Activated naive CD8-positive, alpha-beta T cell treated with anti-CD3 and anti-CD28 coated beads, Interleukin-2, amount 10 ng/mL, durations not matched to agents 7 days and 5 days (primary cell): ENCODE measurements around the gene ARHGAP1. TPM values are rescaled to one million over a fixed set of nuclear protein-coding genes. Genes with fewer than 3 reads are reported as not detected.
A peak's percentile ranks its signal among the peaks of the same experiment; 100 is the strongest.

Experiments used
- ATAC-seq: fragments of 150-1000 bp; cut with Tn5 transposase; one replicate; pipeline ENCODE4 v1.10.0; 2021; ENCODE audit warnings: low read depth, moderate library complexity
- POLR2A ChIA-PET: fragments of 350-600 bp; sonication (Branson Sonifier 250); formaldehyde crosslinking; loops from one replicate; lab custom pipeline; 2021; ENCODE audit warnings: antibody characterized with exemption; lab: Charles Lee
- DNase-seq: peaks from one replicate; pipeline ENCODE4 v3.0.0; 2021
- H3K27ac Mint-ChIP-seq: one replicate; pipeline ENCODE4 v1.8.0; 2022; ENCODE audit warnings: mild to moderate bottlenecking, mixed read lengths
- H3K27me3 Mint-ChIP-seq: one replicate; pipeline ENCODE4 v1.8.0; 2022; ENCODE audit warnings: mild to moderate bottlenecking, moderate library complexity, mixed read lengths
- H3K36me3 Mint-ChIP-seq: one replicate; pipeline ENCODE4 v1.8.0; 2021; ENCODE audit warnings: mild to moderate bottlenecking, mixed read lengths
- H3K4me1 Mint-ChIP-seq: one replicate; pipeline ENCODE4 v1.8.0; 2021; ENCODE audit warnings: mixed read lengths
- H3K4me3 Mint-ChIP-seq: one replicate; pipeline ENCODE4 v1.8.0; 2022; ENCODE audit warnings: mild to moderate bottlenecking, moderate library complexity, mixed read lengths
- H3K9me3 Mint-ChIP-seq: one replicate; pipeline ENCODE4 v1.8.0; 2021; ENCODE audit warnings: mixed read lengths
- total RNA-seq, 2 experiments: library from RNA; stranded (reverse); gene quantifications; one replicate each; pipeline ENCODE4 v1.2.3, GENCODE V29; 2021

The ARHGAP1 gene
- total RNA-seq, 2 experiments from 2014 or later = 62.5 to 68.0 TPM

GRCh38 chr11:46729110-46730027 lies 28.9 kb upstream of the ARHGAP1 start:
- Mint-ChIP-seq H3K4me1 (no peaks in the 10 kb centered on the region), H3K4me3 (no peak overlapping the region), H3K27me3 (no peaks in the 10 kb centered on the region), H3K9me3 (no peaks in the 10 kb centered on the region), H3K36me3 (no peaks in the 10 kb centered on the region), H3K27ac (no peak overlapping the region)
- DNase-seq (no peak), ATAC-seq (no peak)
- POLR2A ChIA-PET = no interaction called here

GRCh38 chr11:46728659-46729040 lies 28.2 kb upstream of the ARHGAP1 start:
- Mint-ChIP-seq H3K9me3 (no peaks in the 10 kb centered on the region), H3K4me1 (no peaks in the 10 kb centered on the region), H3K4me3 (no peak overlapping the region), H3K36me3 (no peaks in the 10 kb centered on the region), H3K27ac (no peak overlapping the region), H3K27me3 (no peaks in the 10 kb centered on the region)
- POLR2A ChIA-PET = no interaction called here
- no peak for DNase-seq
- ATAC-seq = no peak

GRCh38 chr11:46727952-46728658 lies 27.7 kb upstream of the ARHGAP1 start:
- Mint-ChIP-seq H3K4me1 (no peaks in the 10 kb centered on the region), H3K36me3 (no peaks in the 10 kb centered on the region), H3K27ac (no peak overlapping the region), H3K27me3 (no peaks in the 10 kb centered on the region), H3K9me3 (no peaks in the 10 kb centered on the region), H3K4me3 (no peak overlapping the region)
- POLR2A ChIA-PET = no interaction called here
- ATAC-seq (no peak), DNase-seq (no peak)

- H3K36me3 Mint-ChIP-seq = no peaks in the 10 kb centered on the region
- no peak overlapping the region for H3K4me3 Mint-ChIP-seq
- H3K9me3 Mint-ChIP-seq = peaks cover 1% of the 10 kb centered on the region
- no peaks in the 10 kb centered on the region for H3K27me3 Mint-ChIP-seq
- no peak overlapping the region for H3K27ac Mint-ChIP-seq
- no peaks in the 10 kb centered on the region for H3K4me1 Mint-ChIP-seq
- no peak for ATAC-seq
- POLR2A ChIA-PET = no interaction called here
- DNase-seq = no peak
Observed at GRCh38 chr11:46726206-46726862, 25.9 kb upstream of the ARHGAP1 start.

- H3K9me3 Mint-ChIP-seq = peaks cover 1% of the 10 kb centered on the region
- POLR2A ChIA-PET = no interaction called here
- ATAC-seq = no peak
Observed at GRCh38 chr11:46725338-46726205, 25.2 kb upstream of the ARHGAP1 start.

GRCh38 chr11:46724088-46724487 lies 23.7 kb upstream of the ARHGAP1 start:
- POLR2A ChIA-PET = no interaction called here
- no peaks in the 10 kb centered on the region for H3K36me3 Mint-ChIP-seq

More at GRCh38 chr11:46725338-46726205, 25.2 kb upstream of the ARHGAP1 start:
- Mint-ChIP-seq H3K27ac (no peak overlapping the region), H3K4me3 (no peak overlapping the region), H3K4me1 (no peaks in the 10 kb centered on the region), H3K27me3 (no peaks in the 10 kb centered on the region), H3K36me3 (no peaks in the 10 kb centered on the region)
- no peak for DNase-seq

GRCh38 chr11:46723359-46723680 lies 22.9 kb upstream of the ARHGAP1 start:
- H3K9me3 Mint-ChIP-seq = peaks cover 1% of the 10 kb centered on the region
- DNase-seq = no peak
- H3K36me3 Mint-ChIP-seq = no peaks in the 10 kb centered on the region
- no peak for ATAC-seq
- peaks cover 4% of the 10 kb centered on the region for H3K4me1 Mint-ChIP-seq
- no peaks in the 10 kb centered on the region for H3K27me3 Mint-ChIP-seq
- H3K27ac Mint-ChIP-seq = no peak overlapping the region
- POLR2A ChIA-PET = no interaction called here
- H3K4me3 Mint-ChIP-seq = no peak overlapping the region

More at GRCh38 chr11:46724088-46724487, 23.7 kb upstream of the ARHGAP1 start:
- no peak overlapping the region for H3K4me3 Mint-ChIP-seq
- no peaks in the 10 kb centered on the region for H3K27me3 Mint-ChIP-seq
- ATAC-seq (no peak), DNase-seq (no peak)
- H3K27ac Mint-ChIP-seq = no peak overlapping the region
- H3K4me1 Mint-ChIP-seq = no peaks in the 10 kb centered on the region
- H3K9me3 Mint-ChIP-seq = peaks cover 1% of the 10 kb centered on the region

- H3K4me3 Mint-ChIP-seq = no peak overlapping the region
- DNase-seq (no peak), ATAC-seq (no peak)
- H3K27me3 Mint-ChIP-seq = no peaks in the 10 kb centered on the region
- POLR2A ChIA-PET = no interaction called here
- H3K36me3 Mint-ChIP-seq = no peaks in the 10 kb centered on the region
- H3K4me1 Mint-ChIP-seq = peaks cover 7% of the 10 kb centered on the region
- H3K27ac Mint-ChIP-seq = no peak overlapping the region
- H3K9me3 Mint-ChIP-seq = peaks cover 1% of the 10 kb centered on the region
Observed at GRCh38 chr11:46722566-46723358, 22.3 kb upstream of the ARHGAP1 start.

- no peaks in the 10 kb centered on the region for H3K36me3 Mint-ChIP-seq
- H3K27me3 Mint-ChIP-seq = no peaks in the 10 kb centered on the region
- ATAC-seq (no peak), DNase-seq (no peak)
- peaks cover 1% of the 10 kb centered on the region for H3K9me3 Mint-ChIP-seq
- POLR2A ChIA-PET = no interaction called here
- peaks cover 7% of the 10 kb centered on the region for H3K4me1 Mint-ChIP-seq
- H3K27ac Mint-ChIP-seq = no peak overlapping the region
- no peak overlapping the region for H3K4me3 Mint-ChIP-seq
Observed at GRCh38 chr11:46721286-46721685, 20.9 kb upstream of the ARHGAP1 start.

- POLR2A ChIA-PET = no interaction called here
- Mint-ChIP-seq H3K4me3 (no peak overlapping the region), H3K27ac (no peak overlapping the region), H3K36me3 (no peaks in the 10 kb centered on the region), H3K4me1 (peaks cover 7% of the 10 kb centered on the region), H3K27me3 (no peaks in the 10 kb centered on the region), H3K9me3 (peaks cover 1% of the 10 kb centered on the region)
- no peak for ATAC-seq
- DNase-seq = no peak
Observed at GRCh38 chr11:46719543-46720218, 19.3 kb upstream of the ARHGAP1 start.

- ATAC-seq (no peak), DNase-seq (no peak)
- Mint-ChIP-seq H3K4me3 (no peak within 1 kb of the TSS), H3K4me1 (peaks cover 7% of the 10 kb centered on the region), H3K27ac (peak within 1 kb of the TSS; percentile 15), H3K36me3 (no peaks in the 10 kb centered on the region), H3K9me3 (peaks cover 1% of the 10 kb centered on the region), H3K27me3 (no peaks in the 10 kb centered on the region)
- POLR2A ChIA-PET = interaction anchor here (0.6 kb wide), 1 partner anchor 11 kb away, joined by 3 read pairs; no protein-coding TSS in a partner anchor
Observed at GRCh38 chr11:46719048-46719542, 18.7 kb upstream of the ARHGAP1 start, which contains the start of gene F2. Gene F2 (plus strand): TSS chr11:46719213. CDS start chr11:46719236, 23 bp downstream.
